GF-D8 (cell line): ENCODE results near the gene TPCN1.

Experiments
- DNase-seq: peaks from one replicate; lab custom pipeline; 2025; lab: John Stamatoyannopoulos, UW

The TPCN1 gene

DNA sequence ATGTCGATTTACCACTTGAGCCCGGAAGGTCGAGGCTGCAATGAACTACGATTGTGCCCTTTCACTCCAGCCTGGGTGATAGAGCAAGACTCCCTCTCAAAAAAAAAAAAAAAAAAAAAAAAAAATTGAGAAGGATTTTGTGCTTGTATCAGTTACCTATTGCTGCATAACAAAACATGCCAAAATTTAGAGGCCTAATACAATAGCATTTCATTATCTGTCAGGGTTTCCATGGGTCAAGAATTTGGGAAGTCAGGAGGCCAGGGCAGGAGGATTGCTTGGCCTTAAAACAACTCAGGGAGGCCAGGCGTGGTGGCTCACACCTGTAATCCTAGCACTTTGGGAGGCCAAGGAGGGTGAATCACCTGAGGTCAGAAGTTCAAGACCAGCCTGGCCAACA, 118.3 kb downstream of the TPCN1 start:
- DNase-seq = no peak

- no peak for DNase-seq
Observed at GRCh38 chr12:113340061-113340460, 118.8 kb downstream of the TPCN1 start.

DNA sequence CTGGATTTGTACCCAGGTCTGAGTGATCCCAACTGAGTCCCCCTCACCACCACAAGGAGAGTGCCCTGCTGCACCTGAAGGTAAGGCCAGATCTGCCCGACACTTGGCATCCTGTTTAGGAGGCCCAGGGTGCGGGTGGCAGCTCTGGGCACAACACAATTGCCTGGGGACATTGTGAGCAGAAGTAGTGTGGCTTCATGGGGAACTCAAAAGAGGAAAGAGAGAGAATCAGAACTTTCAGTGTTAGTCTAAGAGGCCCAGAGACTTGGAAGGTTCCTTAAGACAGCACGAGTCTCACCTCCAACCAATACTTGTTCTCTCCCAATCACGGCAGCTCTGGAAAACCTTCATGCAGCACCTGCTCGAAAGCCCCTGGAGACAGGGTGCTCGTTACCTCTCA, 120.3 kb downstream of the TPCN1 start:
- DNase-seq = no peak

GRCh38 chr12:113345318-113345717, 124.1 kb downstream of the TPCN1 start:
- DNase-seq = no peak

DNA sequence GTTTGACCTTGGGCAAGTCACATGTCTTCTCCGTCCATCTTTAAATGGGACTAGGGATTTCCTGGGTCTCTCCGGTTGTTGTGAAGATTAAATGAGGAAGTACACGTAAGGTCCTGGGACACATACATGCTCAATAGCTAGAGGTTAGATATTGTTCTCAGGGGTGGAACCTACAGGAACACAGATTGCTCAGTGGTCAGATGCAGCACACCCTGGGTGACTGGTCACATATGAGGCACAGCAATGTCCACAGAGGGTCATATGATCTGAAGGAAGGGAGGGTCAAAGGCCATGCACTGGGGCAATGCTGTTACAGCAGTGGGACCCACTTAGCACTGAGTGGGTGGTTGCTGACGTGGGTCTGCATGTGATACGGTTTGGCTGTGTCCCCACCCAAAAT, 125.1 kb downstream of the TPCN1 start:
- no peak for DNase-seq

GRCh38 chr12:113347107-113347506, 125.8 kb downstream of the TPCN1 start:
- DNase-seq = no peak

DNA sequence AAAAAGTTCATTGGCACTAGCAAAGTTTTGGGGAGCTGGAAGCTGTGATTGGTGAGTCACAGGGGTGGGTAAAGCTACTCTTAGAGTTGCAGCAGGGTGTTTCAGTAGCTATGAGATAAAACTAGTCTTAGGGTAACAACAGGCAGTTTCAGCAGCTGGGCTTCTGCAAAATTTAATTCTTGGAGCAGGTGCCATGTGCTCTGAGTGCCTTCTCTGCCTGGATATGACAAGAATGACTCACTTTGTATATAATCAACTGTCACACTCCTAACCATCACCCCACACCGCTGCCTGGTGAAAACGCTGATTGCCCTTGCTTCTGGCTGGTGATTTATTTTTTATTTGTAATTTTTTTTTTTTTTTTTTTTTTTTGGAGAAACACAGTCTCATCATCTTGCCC, 126.6 kb downstream of the TPCN1 start:
- no peak for DNase-seq
